ENCODE data around the gene ASCC1.

GRCh38 chr10:72068901-72069446, 147.1 kb downstream of the ASCC1 start:
- TF ChIP-seq CTCF (IDR thresholded peaks at IDR 0.05) (no peak), POLR2AphosphoS5 (IDR thresholded peaks at IDR 0.05; ENCODE audit: insufficient read depth in 1 of 2, low read depth in 1 of 2) (no peak)
